HG02610 (cell line): ENCODE measurements around the gene GIN1.
"Not testable (repeated sequence)": the region's sequence is repeated elsewhere in the genome, so short reads cannot be mapped to it uniquely, and the experiment has no call there.

Experiments
- ATAC-seq: cut with Tn5 transposase; IDR thresholded peaks from one replicate; pipeline ENCODE4 v1.9.1; 2021; ENCODE audit warnings: mild to moderate bottlenecking, moderate library complexity; ENCODE audit not compliant: unreplicated experiment

The GIN1 gene

GRCh38 chr5:103119765-103120606 is at the start of gene GIN1, which contains the start of gene PPIP5K2:
Gene GIN1 (minus strand): TSS chr5:103120138. CDS start chr5:103108707, 11,431 bp downstream.
Gene PPIP5K2 (plus strand): TSS chr5:103120301. CDS start chr5:103129590, 9,289 bp downstream.
- peak; percentile 94 for ATAC-seq

GRCh38 chr5:103166706-103167105 is 46.8 kb upstream of the GIN1 start:
- no peak for ATAC-seq

- no peak for ATAC-seq
Measured at GRCh38 chr5:103151156-103151555, 31.2 kb upstream of the GIN1 start.

GRCh38 chr5:103148213-103148612 is 28.3 kb upstream of the GIN1 start:
- no peak for ATAC-seq

DNA sequence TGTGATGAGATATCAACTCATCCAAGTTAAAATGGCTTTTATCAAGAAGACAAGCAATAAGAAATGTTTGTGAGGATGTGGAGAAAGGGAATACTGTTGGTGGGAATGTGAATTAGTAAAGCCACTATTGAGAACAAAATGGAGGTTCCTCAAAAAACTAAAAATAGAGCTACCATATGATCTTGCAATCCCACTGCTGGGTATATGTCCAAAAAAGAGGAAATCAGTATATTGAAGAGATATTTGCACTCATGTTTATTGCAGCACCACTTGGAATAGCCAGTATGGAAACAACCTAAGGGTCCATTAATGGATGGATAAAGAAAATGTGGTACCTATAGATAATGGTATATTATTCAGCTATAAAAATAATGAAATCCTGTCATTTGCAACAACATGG is 25.3 kb upstream of the GIN1 start:
- no peak for ATAC-seq

GRCh38 chr5:103142132-103142531 is 22.2 kb upstream of the GIN1 start:
- not testable (repeated sequence) for ATAC-seq

GRCh38 chr5:103139264-103139865 is 19.4 kb upstream of the GIN1 start:
- peak; percentile 98 for ATAC-seq

DNA sequence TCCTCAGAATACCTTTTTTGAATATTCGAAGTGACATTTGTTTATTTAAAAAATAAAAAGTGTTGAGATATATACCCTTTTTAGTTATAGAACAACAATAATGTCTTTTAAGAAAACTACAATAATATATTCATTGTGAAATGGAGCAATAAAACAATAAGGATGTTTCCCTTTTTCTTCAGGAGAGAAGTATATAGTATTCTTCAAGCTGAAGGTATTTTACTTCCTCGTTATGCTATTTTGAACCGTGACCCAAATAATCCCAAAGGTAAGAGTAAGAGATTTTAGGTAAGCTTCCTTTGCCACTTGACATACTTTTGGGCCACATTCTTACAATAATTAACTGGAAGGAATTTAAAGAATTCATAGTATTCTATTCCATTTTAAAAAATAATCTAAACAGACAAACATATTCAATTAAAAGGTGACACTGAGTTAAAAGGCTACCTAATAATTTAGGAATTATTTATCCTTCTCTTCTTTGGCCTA is 18.3 kb upstream of the GIN1 start:
- no peak for ATAC-seq

DNA sequence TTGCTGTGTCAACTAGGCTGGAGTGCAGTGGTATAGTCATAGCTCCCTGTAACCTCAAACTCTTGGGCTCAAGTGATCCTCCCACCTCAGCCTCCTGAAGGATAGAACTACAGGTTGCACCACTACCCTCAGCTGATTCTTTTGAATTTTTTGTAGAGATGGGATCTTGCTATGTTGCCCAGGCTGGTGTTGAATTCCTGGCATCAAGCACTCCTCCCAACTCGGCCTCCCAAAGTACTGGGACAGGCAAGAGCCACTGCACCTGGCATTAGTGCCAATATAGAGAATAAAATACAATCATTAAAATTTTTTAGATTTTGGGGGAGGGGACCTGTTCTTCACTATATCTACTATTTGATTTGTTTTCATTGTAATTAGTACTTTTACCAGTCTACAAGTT is 15.5 kb upstream of the GIN1 start:
- ATAC-seq = no peak

GRCh38 chr5:103133231-103133630 is 13.3 kb upstream of the GIN1 start:
- no peak for ATAC-seq

- no peak for ATAC-seq
Measured at GRCh38 chr5:103132684-103133083, 12.7 kb upstream of the GIN1 start.

- no peak for ATAC-seq
Measured at GRCh38 chr5:103128202-103128601, 8.3 kb upstream of the GIN1 start.

- ATAC-seq = no peak
Measured at GRCh38 chr5:103127292-103127817, 7.4 kb upstream of the GIN1 start.

DNA sequence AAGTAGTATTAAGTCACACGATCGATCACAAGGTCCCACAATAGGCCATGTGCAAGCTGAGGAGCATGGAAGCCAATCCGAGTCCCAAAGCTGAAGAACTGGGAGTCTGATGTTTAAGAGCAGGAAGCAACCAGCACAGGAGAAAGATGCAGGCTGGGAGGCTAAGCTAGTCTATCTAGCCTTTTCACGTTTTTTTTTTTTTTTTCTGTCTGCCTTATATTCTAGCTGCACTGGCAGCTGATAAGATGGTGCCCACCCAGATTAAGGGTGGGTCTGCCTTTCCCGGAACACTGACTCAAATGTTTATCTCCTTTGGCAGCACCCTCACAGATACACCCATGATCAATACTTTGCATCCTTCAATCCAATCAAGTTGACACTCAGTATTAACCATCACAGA is 6.6 kb upstream of the GIN1 start:
- ATAC-seq = no peak

GRCh38 chr5:103122242-103122641 is 2.3 kb upstream of the GIN1 start:
- no peak for ATAC-seq

DNA sequence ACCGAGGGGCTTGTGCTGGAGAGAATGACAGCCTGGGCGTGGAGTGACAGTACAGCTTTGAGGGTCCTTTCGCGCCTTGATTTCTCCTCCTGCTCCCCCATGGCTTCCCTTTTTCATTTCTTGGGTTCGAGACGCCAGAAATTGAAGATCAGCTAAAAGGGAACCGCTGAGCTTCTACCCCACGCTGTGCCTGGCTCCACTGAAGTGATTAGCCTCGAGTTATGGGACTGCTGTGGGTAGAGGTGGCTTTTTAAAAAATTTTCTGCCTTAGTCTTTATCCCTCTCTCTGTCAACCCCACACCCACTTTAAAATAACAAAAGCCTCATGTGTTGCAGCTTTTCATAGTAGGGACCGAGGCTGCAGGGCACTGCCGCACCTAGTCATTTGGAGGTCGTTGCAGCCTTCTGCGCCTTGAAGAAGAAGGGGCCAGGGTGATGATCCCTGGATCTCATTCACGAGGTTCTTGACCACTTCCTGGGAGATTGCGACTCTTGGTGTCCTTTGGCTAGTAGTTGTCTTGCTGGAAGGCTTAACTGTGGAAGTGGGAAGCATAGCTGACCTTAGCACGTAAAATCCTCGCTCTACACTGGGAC is 766 bp upstream of the GIN1 start:
- no peak for ATAC-seq

- ATAC-seq = no peak
Measured at GRCh38 chr5:103119070-103119764, 721 bp downstream of the GIN1 start.

DNA sequence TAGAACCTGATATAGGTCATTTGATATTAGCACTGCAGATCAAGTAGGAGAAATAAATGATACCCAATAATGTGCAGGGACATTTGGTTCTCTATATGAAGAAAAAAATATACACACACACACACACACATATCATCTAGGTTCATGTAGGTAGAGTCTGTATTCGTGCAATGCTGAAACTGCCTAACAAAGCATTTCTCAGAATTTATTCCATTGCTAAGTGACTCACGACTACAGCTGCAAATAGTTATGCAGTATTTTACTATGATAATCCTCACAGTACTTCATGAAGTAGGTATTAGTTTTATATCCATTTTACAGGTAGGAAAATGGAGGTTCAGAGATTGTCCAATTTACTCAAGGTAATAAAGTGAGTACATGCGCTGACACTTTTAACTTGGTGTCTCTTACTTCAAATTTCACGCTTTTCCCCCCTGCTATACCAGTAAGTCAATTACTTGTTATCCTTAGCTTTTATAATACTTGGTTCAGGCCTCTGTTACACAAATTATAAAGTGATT is 2.4 kb downstream of the GIN1 start:
- no peak for ATAC-seq

DNA sequence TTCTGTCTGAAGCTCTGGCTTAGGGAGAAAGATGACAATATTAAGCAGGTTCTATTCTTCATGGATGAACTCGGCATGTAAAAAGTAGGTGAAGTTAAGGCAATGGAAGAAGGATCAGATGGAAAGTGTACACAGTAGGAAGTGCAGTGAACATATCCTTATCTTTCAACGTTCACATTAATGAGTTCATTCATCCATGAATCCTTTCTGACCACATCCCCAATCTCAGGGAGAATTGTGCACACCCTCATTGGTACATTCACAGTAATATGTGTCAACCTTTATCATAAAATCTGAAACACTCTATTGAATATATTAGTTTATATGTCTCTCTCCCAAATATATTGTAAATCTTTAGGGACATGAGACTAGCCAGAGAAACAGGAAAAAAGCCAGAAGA is 5.5 kb downstream of the GIN1 start:
- ATAC-seq = no peak

GRCh38 chr5:103112910-103113309 is 7.0 kb downstream of the GIN1 start:
- ATAC-seq = no peak

DNA sequence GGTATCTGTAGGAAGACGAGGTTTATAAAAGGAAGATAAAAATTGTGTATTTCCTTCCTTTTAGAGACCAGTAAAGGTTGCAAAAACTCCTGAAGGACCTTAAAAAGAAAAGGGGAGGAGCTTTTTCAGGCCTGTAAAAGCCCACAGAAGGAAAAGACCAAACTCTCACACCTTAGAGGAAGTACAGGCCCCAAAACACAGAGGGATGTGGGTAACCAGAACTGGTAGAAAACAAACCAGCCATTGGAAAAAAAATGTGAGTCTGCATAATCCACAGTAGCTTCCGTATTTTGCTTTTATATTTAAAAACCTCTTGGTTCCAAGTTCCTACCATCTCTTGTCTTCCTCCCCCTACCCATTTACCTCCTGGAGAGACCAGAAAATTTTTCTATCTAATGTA is 8.5 kb downstream of the GIN1 start:
- ATAC-seq = peak; percentile 43
